Measurements from ENCODE around the gene SSBP3. TPM values are rescaled to one million over a fixed set of nuclear protein-coding genes. Genes with fewer than 3 reads are reported as not detected.
A peak's percentile ranks its signal among the peaks of the same experiment; 100 is the strongest.

The SSBP3 gene
- total RNA-seq, 1 experiment from 2014 or later: 115 TPM

- Mint-ChIP-seq H3K9me3 (no peaks in the 10 kb centered on the region), H3K27ac (no peak overlapping the region), H3K4me3 (no peak overlapping the region), H3K36me3 (peaks cover 19% of the 10 kb centered on the region), H3K4me1 (peaks cover 87% of the 10 kb centered on the region), H3K27me3 (ENCODE audit: low read depth) (no peaks in the 10 kb centered on the region)
- no peak for DNase-seq (ENCODE audit: low spot score)
- TF ChIP-seq FOXP1 (CRISPR knock-in tag; IDR thresholded peaks at IDR 0.05; ENCODE audit: borderline replicate concordance): no peak
- TF ChIP-seq ETV6 (CRISPR knock-in tag; IDR thresholded peaks at IDR 0.05): no peak
- no peak for TF ChIP-seq NFE2L1 (CRISPR knock-in tag; IDR thresholded peaks at IDR 0.05)
- no peak for ATAC-seq
- POLR2A ChIA-PET: no interaction called here
- CTCF ChIA-PET: no interaction called here
These were observed 38.6 kb downstream of the SSBP3 start for GRCh38 chr1:54367613-54368012.

- TF ChIP-seq ERG (CRISPR knock-in tag; IDR thresholded peaks at IDR 0.05): no peak
- no peak for TF ChIP-seq NFATC4 (CRISPR knock-in tag; IDR thresholded peaks at IDR 0.05)
- no peak for TF ChIP-seq FOXK1 (CRISPR knock-in tag; IDR thresholded peaks at IDR 0.05)
- no peak for TF ChIP-seq MYBL2 (CRISPR knock-in tag; IDR thresholded peaks at IDR 0.05)
- TF ChIP-seq ZNF671 (CRISPR knock-in tag; IDR thresholded peaks at IDR 0.05): no peak
- no peak for TF ChIP-seq ZMAT4 (CRISPR knock-in tag; IDR thresholded peaks at IDR 0.05)
- no peak for TF ChIP-seq ZNF121 (CRISPR knock-in tag; IDR thresholded peaks at IDR 0.05)
- TF ChIP-seq MLX (CRISPR knock-in tag; IDR thresholded peaks at IDR 0.05): no peak
- TF ChIP-seq ZBTB21 (CRISPR knock-in tag; IDR thresholded peaks at IDR 0.05; ENCODE audit: borderline replicate concordance): no peak
- no peak for TF ChIP-seq NR2C2 (CRISPR knock-in tag; IDR thresholded peaks at IDR 0.05)
- no peak for TF ChIP-seq HMGXB4 (CRISPR knock-in tag; IDR thresholded peaks at IDR 0.05)
- no peak for TF ChIP-seq AFF4 (CRISPR knock-in tag; IDR thresholded peaks at IDR 0.05; ENCODE audit: borderline replicate concordance)
- no peak for TF ChIP-seq GABPB1 (CRISPR knock-in tag; IDR thresholded peaks at IDR 0.05)
- no peak for TF ChIP-seq PRRX2 (CRISPR knock-in tag; IDR thresholded peaks at IDR 0.05)
- no peak for TF ChIP-seq CDX4 (CRISPR knock-in tag; IDR thresholded peaks at IDR 0.05; ENCODE audit: borderline replicate concordance)
- TF ChIP-seq IRF2 (CRISPR knock-in tag; IDR thresholded peaks at IDR 0.05; ENCODE audit: borderline replicate concordance, low read depth): no peak
- no peak for TF ChIP-seq ELF4 (CRISPR knock-in tag; IDR thresholded peaks at IDR 0.05; ENCODE audit: low read depth)
- TF ChIP-seq CREM (CRISPR knock-in tag; IDR thresholded peaks at IDR 0.05): no peak
- TF ChIP-seq ZNF425 (CRISPR knock-in tag; conservative IDR thresholded peaks at IDR 0.05): no peak
- no peak for TF ChIP-seq CTCF (IDR thresholded peaks at IDR 0.05)
- peaks cover 17% of the 10 kb centered on the region for H3K36me3 Mint-ChIP-seq
- H3K4me3 Mint-ChIP-seq: no peak overlapping the region
- H3K9me3 Mint-ChIP-seq: no peaks in the 10 kb centered on the region
- H3K4me1 Mint-ChIP-seq: peaks cover 88% of the 10 kb centered on the region
- H3K27ac Mint-ChIP-seq: peak overlapping the region; percentile 82
- ATAC-seq (no peak), DNase-seq (ENCODE audit: low spot score) (no peak)
- no peaks in the 10 kb centered on the region for H3K27me3 Mint-ChIP-seq (ENCODE audit: low read depth)
- ChIA-PET CTCF (interaction anchor here (0.5 to 2.3 kb wide), 4 partner anchors 20 to 182 kb away, joined by 3 to 8 read pairs (median 3); partner anchors contain the start of gene ACOT11), POLR2A (interaction anchor here (1.0 kb wide), 1 partner anchor 33 kb away, joined by 3 read pairs; no protein-coding TSS in a partner anchor)
These were observed 40.3 kb downstream of the SSBP3 start for GRCh38 chr1:54365847-54366246.

Measured in WTC11 (cell line).